Measurements from ENCODE around the gene CACNA1I. TPM values are rescaled to one million over a fixed set of nuclear protein-coding genes. Genes with fewer than 3 reads are reported as not detected.

CACNA1I gene
- total and polyA plus RNA-seq, 2 donors from 2014 or later, result 0.63 TPM; not detected in 1

GRCh38 chr22:39707351-39707750 is 136.8 kb downstream of the CACNA1I start:
- H3K9ac ChIP-seq (ENCODE audit: low read length in 3 of 3), result no peak overlapping the region
- no peak for FAIRE-seq
- intact Hi-C loops (cut with DNase I), result no loop called here

GRCh38 chr22:39707816-39708215 is 137.3 kb downstream of the CACNA1I start:
- no peak for FAIRE-seq

More at GRCh38 chr22:39707351-39707750, 136.8 kb downstream of the CACNA1I start:
- Histone ChIP-seq H3K9me3 (ENCODE audit: control insufficient read depth in 2 of 3, insufficient read depth in 1 of 3, low read length in 3 of 3) (no peaks in the 10 kb centered on the region), H3K4me1 (ENCODE audit: control insufficient read depth in 2 of 3, insufficient read depth in 2 of 3, low read depth in 1 of 3, low read length in 3 of 3) (no peaks in the 10 kb centered on the region), H3K36me3 (ENCODE audit: control insufficient read depth in 2 of 3, insufficient read depth in 3 of 3, low read length in 3 of 3) (no peaks in the 10 kb centered on the region), H3K4me3 (ENCODE audit: low read length in 3 of 3) (no peak overlapping the region), H3K27ac (ENCODE audit: low read depth in 2 of 2, low read length in 2 of 2) (no peak overlapping the region), H3K27me3 (ENCODE audit: control insufficient read depth, insufficient read depth, low read length) (no peaks in the 10 kb centered on the region)
- no peak for TF ChIP-seq CTCF (IDR thresholded peaks at IDR 0.05; ENCODE audit: borderline replicate concordance, extremely low read depth, insufficient read depth)
- no peak for DNase-seq

GRCh38 chr22:39710380-39711150 is 140.0 kb downstream of the CACNA1I start:
- Histone ChIP-seq H3K4me1 (ENCODE audit: control insufficient read depth in 2 of 3, insufficient read depth in 2 of 3, low read depth in 1 of 3, low read length in 3 of 3) (no peaks in the 10 kb centered on the region), H3K36me3 (ENCODE audit: control insufficient read depth in 2 of 3, insufficient read depth in 3 of 3, low read length in 3 of 3) (no peaks in the 10 kb centered on the region), H3K9me3 (ENCODE audit: control insufficient read depth in 2 of 3, insufficient read depth in 1 of 3, low read length in 3 of 3) (no peaks in the 10 kb centered on the region), H3K27ac (ENCODE audit: low read depth in 2 of 2, low read length in 2 of 2) (no peak overlapping the region), H3K4me3 (ENCODE audit: low read length in 3 of 3) (no peak overlapping the region), H3K9ac (ENCODE audit: low read length in 3 of 3) (no peak overlapping the region), H3K27me3 (ENCODE audit: control insufficient read depth, insufficient read depth, low read length) (no peaks in the 10 kb centered on the region)
- intact Hi-C loops (cut with DNase I), result no loop called here
- FAIRE-seq (no peak), DNase-seq (no peak)
- TF ChIP-seq CTCF (IDR thresholded peaks at IDR 0.05; ENCODE audit: borderline replicate concordance, extremely low read depth, insufficient read depth), result no peak

More at GRCh38 chr22:39707816-39708215, 137.3 kb downstream of the CACNA1I start:
- DNase-seq, result peak in 1 of 5 donors; percentile 51
- Histone ChIP-seq H3K36me3 (ENCODE audit: control insufficient read depth in 2 of 3, insufficient read depth in 3 of 3, low read length in 3 of 3) (no peaks in the 10 kb centered on the region), H3K4me3 (ENCODE audit: low read length in 3 of 3) (no peak overlapping the region), H3K27ac (ENCODE audit: low read depth in 2 of 2, low read length in 2 of 2) (no peak overlapping the region), H3K9me3 (ENCODE audit: control insufficient read depth in 2 of 3, insufficient read depth in 1 of 3, low read length in 3 of 3) (no peaks in the 10 kb centered on the region), H3K27me3 (ENCODE audit: control insufficient read depth, insufficient read depth, low read length) (no peaks in the 10 kb centered on the region), H3K4me1 (ENCODE audit: control insufficient read depth in 2 of 3, insufficient read depth in 2 of 3, low read depth in 1 of 3, low read length in 3 of 3) (no peaks in the 10 kb centered on the region), H3K9ac (ENCODE audit: low read length in 3 of 3) (no peak overlapping the region)
- intact Hi-C loops (cut with DNase I), result no loop called here
- TF ChIP-seq CTCF (IDR thresholded peaks at IDR 0.05; ENCODE audit: borderline replicate concordance, extremely low read depth, insufficient read depth), result no peak
